ENCODE measurements around the gene TSC2.

DNA sequence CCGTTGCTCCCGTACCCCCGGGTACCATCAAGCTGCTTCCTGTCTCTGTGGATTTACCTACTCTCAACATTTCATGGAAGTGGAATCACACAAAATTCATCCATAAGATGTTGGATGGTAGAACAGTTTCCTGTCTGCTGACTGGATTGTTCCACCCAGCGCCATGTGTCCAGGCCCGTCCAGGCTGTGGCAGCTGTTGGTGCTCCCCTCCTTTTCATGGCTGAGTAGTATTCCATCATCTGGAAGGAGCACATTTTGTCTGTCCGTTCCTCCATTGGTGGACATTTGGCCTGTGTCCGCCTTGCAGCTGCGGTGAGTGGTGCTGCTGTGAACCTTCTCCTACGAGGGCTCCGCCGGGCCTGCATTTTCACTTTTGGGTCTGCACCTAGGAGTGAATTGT lies 18.4 kb downstream of the TSC2 start:
- no peak for TF ChIP-seq ZNF292 (CRISPR knock-in tag; IDR thresholded peaks at IDR 0.05; ENCODE audit: borderline replicate concordance, low read depth)
- TF ChIP-seq, protein P1, sequence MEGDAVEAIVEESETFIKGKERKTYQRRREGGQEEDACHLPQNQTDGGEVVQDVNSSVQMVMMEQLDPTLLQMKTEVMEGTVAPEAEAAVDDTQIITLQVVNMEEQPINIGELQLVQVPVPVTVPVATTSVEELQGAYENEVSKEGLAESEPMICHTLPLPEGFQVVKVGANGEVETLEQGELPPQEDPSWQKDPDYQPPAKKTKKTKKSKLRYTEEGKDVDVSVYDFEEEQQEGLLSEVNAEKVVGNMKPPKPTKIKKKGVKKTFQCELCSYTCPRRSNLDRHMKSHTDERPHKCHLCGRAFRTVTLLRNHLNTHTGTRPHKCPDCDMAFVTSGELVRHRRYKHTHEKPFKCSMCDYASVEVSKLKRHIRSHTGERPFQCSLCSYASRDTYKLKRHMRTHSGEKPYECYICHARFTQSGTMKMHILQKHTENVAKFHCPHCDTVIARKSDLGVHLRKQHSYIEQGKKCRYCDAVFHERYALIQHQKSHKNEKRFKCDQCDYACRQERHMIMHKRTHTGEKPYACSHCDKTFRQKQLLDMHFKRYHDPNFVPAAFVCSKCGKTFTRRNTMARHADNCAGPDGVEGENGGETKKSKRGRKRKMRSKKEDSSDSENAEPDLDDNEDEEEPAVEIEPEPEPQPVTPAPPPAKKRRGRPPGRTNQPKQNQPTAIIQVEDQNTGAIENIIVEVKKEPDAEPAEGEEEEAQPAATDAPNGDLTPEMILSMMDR (CRISPR knock-in tag; IDR thresholded peaks at IDR 0.05) = no peak
- TF ChIP-seq HDAC2 (CRISPR knock-in tag; IDR thresholded peaks at IDR 0.05) = no peak
- TF ChIP-seq ETV6 (CRISPR knock-in tag; conservative IDR thresholded peaks at IDR 0.05) = no peak
- TF ChIP-seq ZNF121 (CRISPR knock-in tag; IDR thresholded peaks at IDR 0.05) = no peak
- no peak for TF ChIP-seq BRCA1 (CRISPR knock-in tag; IDR thresholded peaks at IDR 0.05)
